Measurements from ENCODE around the gene PRMT7. TPM values are rescaled to one million over a fixed set of nuclear protein-coding genes. Genes with fewer than 3 reads are reported as not detected.
A peak's percentile ranks its signal among the peaks of the same experiment; 100 is the strongest.

PRMT7 gene
- total RNA-seq, 2 experiments from 2014 or later = 60.4 to 62.8 TPM

DNA sequence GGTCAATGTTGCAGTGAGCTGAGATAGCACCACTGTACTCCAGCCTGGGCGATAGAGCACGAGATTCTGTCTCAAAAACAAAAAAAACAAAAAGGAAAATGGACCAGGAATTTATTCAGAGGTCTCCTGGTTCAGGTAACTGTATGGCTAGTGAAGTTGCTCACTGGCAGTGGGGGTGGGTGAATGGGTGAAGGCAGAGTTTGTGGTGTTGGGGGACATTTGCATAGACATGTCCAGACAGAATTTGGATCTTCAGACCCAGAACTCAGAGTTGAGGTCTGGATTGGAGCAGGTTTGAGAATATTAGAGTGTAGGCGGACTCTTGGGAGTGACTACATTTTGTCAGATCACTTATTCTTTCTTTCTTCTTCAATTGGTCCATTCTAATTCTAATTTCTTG, 82.5 kb downstream of the PRMT7 start:
- CTCF ChIA-PET = interaction anchor here (0.9 to 8.3 kb wide), 6 partner anchors 12 to 132 kb away, joined by 3 to 101 read pairs (median 4); no protein-coding TSS in a partner anchor
- Mint-ChIP-seq H3K9me3 (no peaks in the 10 kb centered on the region), H3K27me3 (no peaks in the 10 kb centered on the region), H3K4me3 (no peak overlapping the region), H3K36me3 (no peaks in the 10 kb centered on the region), H3K27ac (no peak overlapping the region), H3K4me1 (ENCODE audit: low read depth) (peaks cover 2% of the 10 kb centered on the region)
- intact Hi-C loops (cut with micrococcal nuclease) = no loop called here
- POLR2A ChIA-PET = no interaction called here
- no peak for DNase-seq

DNA sequence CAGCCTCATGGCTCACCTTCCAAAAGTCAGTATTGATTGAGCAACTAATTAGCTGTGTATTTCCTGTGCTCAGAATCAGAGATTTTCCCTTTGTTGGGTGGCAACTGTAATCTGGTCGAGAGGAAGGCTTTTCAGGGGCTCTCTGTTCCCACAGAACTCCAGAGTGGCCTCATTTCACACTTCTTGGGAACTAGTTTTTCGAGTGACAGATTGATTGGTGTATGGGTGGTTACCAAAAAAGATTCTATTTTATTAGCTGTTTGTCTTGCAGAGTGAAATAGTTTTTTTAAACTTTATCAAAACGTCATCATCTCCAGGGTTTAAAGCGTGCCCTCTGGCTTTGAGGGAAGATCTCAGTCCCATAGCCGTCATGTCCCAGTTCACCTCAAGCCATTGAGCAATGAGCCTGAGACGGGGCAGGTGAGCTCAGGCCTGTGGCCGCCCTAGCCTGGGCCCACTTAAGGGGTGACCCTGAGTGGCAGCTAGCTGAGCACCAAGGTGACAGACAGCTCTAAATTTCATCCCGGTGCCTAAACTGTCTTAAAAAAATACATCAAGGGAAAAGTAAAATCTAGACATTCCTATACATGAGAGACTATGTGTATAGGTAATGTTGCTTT, 84.5 kb downstream of the PRMT7 start:
- intact Hi-C loops (cut with micrococcal nuclease) = no loop called here
- POLR2A ChIA-PET = no interaction called here

DNA sequence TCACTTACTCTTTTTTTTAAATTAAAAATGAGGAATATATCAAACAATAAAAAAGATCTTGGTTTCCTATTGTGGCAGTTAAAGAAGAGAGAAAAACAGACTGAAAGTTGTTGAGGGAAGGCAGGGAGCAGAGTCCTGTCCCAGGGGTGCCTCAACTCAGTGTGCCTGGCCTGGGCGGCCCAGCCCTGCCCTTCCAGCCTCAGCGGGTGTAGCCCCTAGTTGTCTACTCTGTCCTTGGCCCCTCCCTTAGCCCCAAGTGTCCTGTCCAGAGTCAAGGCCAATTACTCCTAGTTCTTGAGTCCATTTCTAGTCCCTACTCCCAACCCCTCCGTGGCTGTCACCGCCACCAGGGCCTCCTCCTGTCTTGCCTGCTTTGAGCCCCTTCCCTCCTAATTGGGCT, 85.0 kb downstream of the PRMT7 start:
- no peaks in the 10 kb centered on the region for H3K36me3 Mint-ChIP-seq
- H3K9me3 Mint-ChIP-seq = no peaks in the 10 kb centered on the region
- DNase-seq = no peak
- intact Hi-C loops (cut with micrococcal nuclease) = loop anchor here (1.0 kb wide), 1 partner anchor 114 kb away; no protein-coding TSS in a partner anchor
- ChIA-PET POLR2A (no interaction called here), CTCF (interaction anchor here (1.0 to 8.3 kb wide), 19 partner anchors 12 to 510 kb away, joined by 3 to 101 read pairs (median 5); partner anchors contain the start of gene SLC7A6)
- peaks cover 9% of the 10 kb centered on the region for H3K4me1 Mint-ChIP-seq (ENCODE audit: low read depth)
- no peaks in the 10 kb centered on the region for H3K27me3 Mint-ChIP-seq
- no peak overlapping the region for H3K27ac Mint-ChIP-seq
- H3K4me3 Mint-ChIP-seq = no peak overlapping the region

More for the DNA sequence above, 84.5 kb downstream of the PRMT7 start:
- CTCF ChIA-PET = interaction anchor here (1.4 to 8.3 kb wide), 8 partner anchors 25 to 314 kb away, joined by 3 to 101 read pairs (median 6); partner anchors contain the start of gene SLC7A6
- H3K9me3 Mint-ChIP-seq = no peaks in the 10 kb centered on the region
- no peaks in the 10 kb centered on the region for H3K36me3 Mint-ChIP-seq
- peaks cover 3% of the 10 kb centered on the region for H3K4me1 Mint-ChIP-seq (ENCODE audit: low read depth)
- H3K27me3 Mint-ChIP-seq = no peaks in the 10 kb centered on the region
- no peak overlapping the region for H3K27ac Mint-ChIP-seq
- no peak overlapping the region for H3K4me3 Mint-ChIP-seq
- DNase-seq = no peak

DNA sequence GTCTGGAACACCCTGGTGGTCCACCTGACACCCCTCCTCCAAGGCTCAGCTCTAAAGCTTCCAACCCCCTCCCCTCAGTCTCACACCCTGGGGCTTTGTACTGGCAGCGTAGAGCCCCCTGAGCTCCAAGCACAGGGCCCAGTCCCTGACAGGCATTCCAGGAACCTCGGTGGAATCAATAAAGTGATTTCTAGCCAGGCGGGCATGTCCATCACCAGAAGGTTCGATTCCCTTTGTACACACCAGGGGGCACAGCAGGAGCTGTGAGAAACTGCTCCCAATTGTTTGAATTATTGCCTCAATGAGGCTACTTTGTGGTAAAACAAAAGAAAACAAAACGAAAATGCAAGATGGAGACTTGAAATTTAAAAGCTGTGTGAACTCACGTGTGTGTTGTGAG, 85.7 kb downstream of the PRMT7 start:
- ChIA-PET POLR2A (no interaction called here), CTCF (interaction anchor here (0.6 to 8.3 kb wide), 31 partner anchors 11 to 511 kb away, joined by 3 to 101 read pairs (median 5); partner anchors contain the start of gene SLC7A6)
- H3K27me3 Mint-ChIP-seq = no peaks in the 10 kb centered on the region
- intact Hi-C loops (cut with micrococcal nuclease) = loop anchor here (1.0 kb wide), 1 partner anchor 114 kb away; no protein-coding TSS in a partner anchor
- H3K4me1 Mint-ChIP-seq (ENCODE audit: low read depth) = peaks cover 16% of the 10 kb centered on the region
- H3K27ac Mint-ChIP-seq = no peak overlapping the region
- no peaks in the 10 kb centered on the region for H3K9me3 Mint-ChIP-seq
- DNase-seq = peak; percentile 63
- no peaks in the 10 kb centered on the region for H3K36me3 Mint-ChIP-seq
- no peak overlapping the region for H3K4me3 Mint-ChIP-seq

DNA sequence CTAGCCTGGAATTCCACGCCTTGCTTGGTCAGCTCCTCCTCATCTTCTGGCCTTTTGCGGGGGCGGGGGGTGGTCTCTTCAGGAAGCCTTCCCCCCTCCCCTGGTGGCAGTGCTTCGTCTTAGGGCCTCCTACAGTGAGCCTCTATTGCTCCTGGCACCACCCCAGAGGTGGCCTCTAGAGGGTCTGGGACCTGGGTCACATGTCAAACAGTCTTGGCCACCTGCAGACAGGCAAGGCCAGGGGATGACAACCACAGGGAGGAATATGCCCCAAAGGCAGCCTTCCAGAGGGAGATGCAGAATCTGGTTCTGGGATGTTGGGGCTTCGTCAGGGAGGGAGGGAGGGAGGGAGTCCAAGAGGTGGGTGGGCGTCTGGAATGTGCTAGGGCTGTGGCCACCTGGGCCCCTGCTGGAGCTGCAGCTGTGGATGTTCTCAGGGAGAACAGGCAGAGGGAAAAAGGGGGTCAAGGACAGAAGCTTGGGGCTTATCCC, 86.9 kb downstream of the PRMT7 start:
- Mint-ChIP-seq H3K9me3 (no peaks in the 10 kb centered on the region), H3K36me3 (no peaks in the 10 kb centered on the region), H3K27me3 (no peaks in the 10 kb centered on the region), H3K27ac (no peak overlapping the region), H3K4me1 (ENCODE audit: low read depth) (peaks cover 16% of the 10 kb centered on the region), H3K4me3 (no peak overlapping the region)
- ChIA-PET CTCF (interaction anchor here (1.1 to 8.3 kb wide), 8 partner anchors 16 to 133 kb away, joined by 4 to 101 read pairs (median 6); partner anchors contain the start of gene SLC7A6), POLR2A (no interaction called here)
- no peak for DNase-seq
- intact Hi-C loops (cut with micrococcal nuclease) = no loop called here

DNA sequence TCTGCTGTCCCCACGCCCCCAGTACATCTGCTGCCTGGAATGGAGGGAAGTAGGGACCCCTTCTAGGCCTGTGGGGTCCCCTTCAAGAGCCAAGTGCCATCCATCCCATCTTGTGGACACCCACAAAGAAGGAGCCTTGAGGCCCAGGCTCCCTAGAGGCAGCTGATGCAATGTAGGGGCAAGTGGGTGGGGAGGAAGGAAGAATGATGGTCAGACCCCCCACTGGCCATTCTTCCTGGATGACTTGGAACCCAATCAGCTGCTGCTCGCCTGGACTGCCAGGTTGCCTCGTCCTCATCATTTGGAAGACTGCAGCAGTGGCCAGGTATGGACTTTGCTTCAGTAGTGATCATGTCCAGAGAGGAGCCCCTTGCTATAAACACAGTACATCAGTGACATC, 88.6 kb downstream of the PRMT7 start:
- ChIA-PET POLR2A (no interaction called here), CTCF (interaction anchor here (1.1 to 8.3 kb wide), 4 partner anchors 18 to 121 kb away, joined by 3 to 101 read pairs (median 13); no protein-coding TSS in a partner anchor)
- Mint-ChIP-seq H3K9me3 (no peaks in the 10 kb centered on the region), H3K27ac (no peak overlapping the region), H3K4me1 (ENCODE audit: low read depth) (peaks cover 16% of the 10 kb centered on the region), H3K36me3 (no peaks in the 10 kb centered on the region), H3K4me3 (no peak overlapping the region), H3K27me3 (no peaks in the 10 kb centered on the region)
- intact Hi-C loops (cut with micrococcal nuclease) = no loop called here
- no peak for DNase-seq

DNA sequence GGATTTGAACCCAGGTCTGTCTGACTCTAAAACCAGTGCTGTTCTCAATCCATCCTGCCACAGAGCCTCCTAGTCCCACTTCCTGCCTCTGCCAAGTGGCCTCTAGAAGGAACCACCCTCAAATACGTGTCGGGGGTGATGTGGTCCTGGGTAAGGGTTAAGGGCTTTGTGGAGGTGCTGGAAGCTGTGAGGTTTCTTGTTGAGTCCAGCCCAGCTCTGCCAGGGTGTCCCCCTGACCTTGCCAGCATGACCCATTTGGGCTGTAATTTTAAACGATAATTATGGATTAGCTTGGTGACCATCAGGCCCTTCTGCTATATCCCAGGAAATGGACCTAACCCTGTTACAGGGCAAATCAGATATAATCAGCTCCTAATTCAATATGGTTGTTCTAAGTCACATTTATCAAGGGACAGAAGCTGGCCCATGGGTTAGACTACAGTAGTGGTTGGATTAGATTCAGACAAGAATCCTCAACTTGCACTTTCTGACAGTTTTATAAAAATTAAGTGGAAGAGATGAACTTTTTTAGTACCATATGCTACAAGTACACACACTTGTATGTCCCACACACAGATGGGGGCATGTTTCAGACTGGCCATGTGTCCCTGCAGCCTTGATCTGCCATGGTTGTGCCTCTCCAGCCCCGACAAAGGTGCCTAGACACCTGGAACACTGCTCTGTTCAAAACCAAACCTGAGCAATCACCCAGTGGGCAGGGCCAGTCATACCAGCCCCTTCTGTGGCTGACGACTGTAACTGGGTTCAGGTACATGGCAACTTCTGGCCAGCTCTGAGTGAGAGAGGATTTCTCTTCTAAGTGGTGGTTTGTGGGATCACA, 89.5 kb downstream of the PRMT7 start:
- peak; percentile 68 for DNase-seq
- POLR2A ChIA-PET = no interaction called here
- no peak overlapping the region for H3K4me3 Mint-ChIP-seq
- no peak overlapping the region for H3K27ac Mint-ChIP-seq
- H3K9me3 Mint-ChIP-seq = no peaks in the 10 kb centered on the region
- peaks cover 16% of the 10 kb centered on the region for H3K4me1 Mint-ChIP-seq (ENCODE audit: low read depth)
- H3K36me3 Mint-ChIP-seq = no peaks in the 10 kb centered on the region
- CTCF ChIA-PET = interaction anchor here (1.1 to 8.3 kb wide), 4 partner anchors 18 to 120 kb away, joined by 3 to 101 read pairs (median 4); no protein-coding TSS in a partner anchor
- H3K27me3 Mint-ChIP-seq = no peaks in the 10 kb centered on the region
- intact Hi-C loops (cut with micrococcal nuclease) = loop anchor here (5.0 kb wide), 1 partner anchor 47 kb away; the partner anchor contains the start of gene SMPD3

DNA sequence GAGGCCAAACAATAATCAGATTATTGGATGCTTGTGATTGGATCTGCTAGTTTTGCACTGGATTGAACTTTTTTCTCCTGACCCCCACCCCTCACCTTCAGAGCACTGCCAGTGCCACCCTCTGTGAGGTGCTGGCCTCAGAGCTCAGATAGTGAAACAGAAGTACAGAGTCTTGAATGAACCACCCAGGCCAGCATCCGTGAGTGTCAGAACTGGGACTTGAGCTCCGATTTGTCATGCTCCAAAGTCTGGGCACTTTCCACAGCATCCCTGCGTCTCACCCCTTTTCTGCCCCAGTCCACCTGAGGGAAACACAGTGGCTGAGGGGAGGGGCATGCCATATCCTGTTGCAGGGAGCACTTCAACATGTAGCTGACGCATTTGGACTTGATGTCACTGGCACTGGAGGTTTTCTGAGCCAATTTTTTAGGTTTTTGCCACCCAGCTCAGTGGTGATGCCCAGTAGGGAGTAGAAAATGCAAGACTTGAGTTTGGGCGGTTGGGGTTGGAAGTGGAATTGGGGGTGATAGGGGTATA, 90.2 kb downstream of the PRMT7 start:
- DNase-seq = peak; percentile 25
- POLR2A ChIA-PET = no interaction called here
- Mint-ChIP-seq H3K4me1 (ENCODE audit: low read depth) (peaks cover 16% of the 10 kb centered on the region), H3K4me3 (no peak overlapping the region), H3K27ac (no peak overlapping the region), H3K9me3 (no peaks in the 10 kb centered on the region), H3K27me3 (no peaks in the 10 kb centered on the region), H3K36me3 (no peaks in the 10 kb centered on the region)
- intact Hi-C loops (cut with micrococcal nuclease) = loop anchor here (5.0 kb wide), 1 partner anchor 46 kb away; the partner anchor contains the start of gene SMPD3
- CTCF ChIA-PET = interaction anchor here (0.9 to 8.3 kb wide), 4 partner anchors 17 to 120 kb away, joined by 4 to 101 read pairs (median 4); no protein-coding TSS in a partner anchor

DNA sequence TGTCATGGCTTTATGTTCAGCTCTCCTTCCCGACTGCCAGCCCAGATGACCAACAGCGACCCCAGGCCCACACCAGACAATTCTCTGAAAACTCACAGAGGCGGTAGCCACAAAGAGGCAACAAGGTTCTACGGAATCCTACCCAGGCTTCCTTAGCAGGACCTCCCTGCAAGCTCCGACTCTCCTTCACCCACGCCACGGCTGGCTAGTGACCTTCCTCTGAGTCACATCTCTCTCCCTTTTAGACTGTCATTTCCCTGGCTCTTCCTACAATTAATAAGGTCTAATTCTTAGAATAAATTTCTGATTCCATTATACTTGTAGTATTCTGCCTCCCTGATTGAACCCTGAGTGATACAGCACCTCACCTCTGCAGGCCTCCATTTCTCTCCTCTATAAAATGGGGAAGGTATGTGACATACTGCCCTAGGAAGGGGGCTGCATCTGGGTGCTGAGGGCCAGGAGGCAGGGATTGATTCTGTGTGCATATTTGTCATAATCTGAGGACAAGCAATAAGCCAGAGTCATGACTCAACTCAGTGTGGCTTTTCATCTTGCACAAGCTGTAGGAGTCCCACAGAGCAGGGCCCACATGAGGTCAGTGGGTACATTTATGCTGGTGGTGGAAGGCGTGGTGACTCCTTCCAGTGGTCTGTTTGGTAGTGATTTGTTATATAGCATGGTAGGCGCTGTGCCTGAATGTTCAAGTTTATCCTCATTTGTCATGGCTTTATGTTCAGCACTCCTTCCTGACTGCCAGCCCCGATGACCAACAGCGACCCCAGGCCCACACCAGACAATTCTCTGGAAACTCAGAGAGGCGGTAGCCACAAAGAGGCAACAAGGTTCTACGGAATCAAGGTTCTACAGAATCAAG, 91.3 kb downstream of the PRMT7 start:
- ChIA-PET CTCF (interaction anchor here (0.9 kb wide), 1 partner anchor 119 kb away, joined by 4 read pairs; no protein-coding TSS in a partner anchor), POLR2A (no interaction called here)
- intact Hi-C loops (cut with micrococcal nuclease) = loop anchor here (2.0 to 5.0 kb wide), 2 partner anchors 15 to 45 kb away; partner anchors contain the start of gene SMPD3
- no peaks in the 10 kb centered on the region for H3K9me3 Mint-ChIP-seq
- no peak overlapping the region for H3K27ac Mint-ChIP-seq
- H3K27me3 Mint-ChIP-seq = no peaks in the 10 kb centered on the region
- no peaks in the 10 kb centered on the region for H3K36me3 Mint-ChIP-seq
- H3K4me1 Mint-ChIP-seq (ENCODE audit: low read depth) = peaks cover 15% of the 10 kb centered on the region
- DNase-seq = peak; percentile 33
- no peak overlapping the region for H3K4me3 Mint-ChIP-seq

DNA sequence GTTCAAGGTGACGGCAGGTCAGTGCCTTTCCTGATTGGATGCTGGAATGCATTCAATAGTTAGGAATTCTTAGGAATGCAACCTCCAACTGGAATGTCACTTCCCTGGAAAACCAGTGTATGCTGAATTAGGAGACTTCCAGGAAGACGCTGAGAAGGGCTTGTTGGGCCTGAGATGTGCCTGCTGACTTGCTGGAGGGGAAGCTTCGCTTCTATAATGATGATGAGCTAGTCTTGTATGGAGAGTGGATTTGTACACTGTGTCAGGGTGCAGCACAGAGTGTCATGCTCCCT, 91.9 kb downstream of the PRMT7 start:
- intact Hi-C loops (cut with micrococcal nuclease) = loop anchor here (2.0 to 5.0 kb wide), 2 partner anchors 14 to 45 kb away; partner anchors contain the start of gene SMPD3
- Mint-ChIP-seq H3K36me3 (no peaks in the 10 kb centered on the region), H3K27ac (no peak overlapping the region), H3K4me3 (no peak overlapping the region), H3K4me1 (ENCODE audit: low read depth) (peaks cover 14% of the 10 kb centered on the region), H3K27me3 (no peaks in the 10 kb centered on the region), H3K9me3 (no peaks in the 10 kb centered on the region)
- DNase-seq = no peak
- POLR2A ChIA-PET = no interaction called here
- CTCF ChIA-PET = no interaction called here

DNA sequence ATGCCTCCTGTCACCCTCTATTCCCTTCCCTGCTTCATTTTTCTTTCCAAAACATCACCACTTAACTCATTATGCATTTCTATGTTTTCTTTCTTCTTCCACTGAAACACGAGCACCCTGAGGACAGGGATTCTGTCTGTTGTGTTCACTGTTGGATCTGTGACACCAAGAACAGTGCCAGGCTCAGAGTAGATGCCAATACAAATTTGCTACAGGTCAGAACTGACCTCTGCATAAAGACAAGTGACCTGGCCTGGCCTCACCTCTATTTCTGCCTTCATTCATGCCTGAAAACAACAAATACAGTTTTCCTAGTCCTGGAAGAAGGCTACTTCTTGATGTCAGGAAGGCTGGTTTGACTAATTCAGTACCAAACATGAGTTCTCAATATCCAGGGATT, 92.4 kb downstream of the PRMT7 start:
- Mint-ChIP-seq H3K36me3 (no peaks in the 10 kb centered on the region), H3K9me3 (no peaks in the 10 kb centered on the region), H3K4me3 (no peak overlapping the region), H3K4me1 (ENCODE audit: low read depth) (peaks cover 14% of the 10 kb centered on the region), H3K27me3 (no peaks in the 10 kb centered on the region), H3K27ac (no peak overlapping the region)
- DNase-seq = no peak
- ChIA-PET POLR2A (no interaction called here), CTCF (no interaction called here)
- intact Hi-C loops (cut with micrococcal nuclease) = loop anchor here (2.0 to 5.0 kb wide), 2 partner anchors 14 to 44 kb away; partner anchors contain the start of gene SMPD3

All from activated CD4-positive, alpha-beta memory T cell treated with anti-CD3 and anti-CD28 coated beads for 36 hours (primary cell).